Trophoblast cell (in vitro differentiated cells and primary cell): ENCODE results near the gene OLFM2.

ENCODE experiments used
- DNase-seq, 2 donors: peaks; one replicate each; pipeline ENCODE4 v3.0.0-alpha.2; 2016
- H2AFZ ChIP-seq: 2 replicates; pipeline ENCODE4 v1.6.1; 2013; ENCODE audit warnings: low read length, moderate library complexity, mild to moderate bottlenecking; ENCODE audit not compliant: insufficient read depth, poor library complexity
- H2AK5ac ChIP-seq: 2 replicates; pipeline ENCODE4 v1.6.1; 2013; ENCODE audit warnings: mild to moderate bottlenecking, low read length
- H2BK120ac ChIP-seq: 2 replicates; pipeline ENCODE4 v1.6.1; 2013; ENCODE audit warnings: low read length, mild to moderate bottlenecking, moderate library complexity; ENCODE audit not compliant: insufficient read depth, poor library complexity
- H2BK12ac ChIP-seq: 2 replicates; pipeline ENCODE4 v1.6.1; 2013; ENCODE audit warnings: mild to moderate bottlenecking, low read length, moderate library complexity
- H2BK5ac ChIP-seq: 2 replicates; pipeline ENCODE4 v1.6.1; 2013; ENCODE audit warnings: low read length, low read depth, moderate library complexity, mild to moderate bottlenecking; ENCODE audit not compliant: poor library complexity
- H3K14ac ChIP-seq: 2 replicates; pipeline ENCODE4 v1.6.1; 2013; ENCODE audit warnings: mild to moderate bottlenecking, low read length
- H3K18ac ChIP-seq: 2 replicates; pipeline ENCODE4 v1.6.1; 2013; ENCODE audit warnings: mild to moderate bottlenecking, low read length
- H3K23ac ChIP-seq: 2 replicates; pipeline ENCODE4 v1.6.1; 2013; ENCODE audit warnings: low read length
- H3K27ac ChIP-seq: 2 replicates; pipeline ENCODE4 v1.5.1; 2013; ENCODE audit warnings: low read depth, mild to moderate bottlenecking, inconsistent platforms, low read length, moderate library complexity
- H3K27me3 ChIP-seq: 2 replicates; pipeline ENCODE4 v1.6.1; 2013; ENCODE audit warnings: inconsistent platforms, mild to moderate bottlenecking, low read length, moderate library complexity; ENCODE audit not compliant: insufficient read depth
- H3K36me3 ChIP-seq, 2 experiments: 1 replicate in 1 of 2; 2 replicates in 1 of 2; pipeline ENCODE4 v1.6.1; 2013; ENCODE audit warnings: low read length in 2 of 2, mild to moderate bottlenecking in 2 of 2, moderate library complexity in 1 of 2; ENCODE audit not compliant: insufficient read depth in 2 of 2, control insufficient read depth in 1 of 2
- H3K4ac ChIP-seq: 2 replicates; pipeline ENCODE4 v1.6.1; 2013; ENCODE audit warnings: low read depth, mild to moderate bottlenecking, low read length, moderate library complexity
- H3K4me1 ChIP-seq, 2 experiments: 1 replicate in 1 of 2; 2 replicates in 1 of 2; pipeline ENCODE4 v1.6.1; 2013; ENCODE audit warnings: low read length in 2 of 2, mild to moderate bottlenecking in 2 of 2, moderate library complexity in 1 of 2; ENCODE audit not compliant: insufficient read depth in 2 of 2, control insufficient read depth in 1 of 2
- H3K4me2 ChIP-seq: 2 replicates; pipeline ENCODE4 v1.6.1; 2013; ENCODE audit warnings: inconsistent platforms, mild to moderate bottlenecking, low read length, moderate library complexity
- H3K4me3 ChIP-seq: 2 replicates; pipeline ENCODE4 v1.5.1; 2013; ENCODE audit warnings: mild to moderate bottlenecking, low read depth, low read length, inconsistent platforms
- H3K79me1 ChIP-seq: one replicate; pipeline ENCODE4 v1.6.1; 2013; ENCODE audit warnings: low read length
- H3K79me2 ChIP-seq: 2 replicates; pipeline ENCODE4 v1.6.1; 2013; ENCODE audit warnings: low read length, mild to moderate bottlenecking; ENCODE audit not compliant: control insufficient read depth, insufficient read depth, poor library complexity
- H3K9ac ChIP-seq: 2 replicates; pipeline ENCODE4 v1.6.1; 2013; ENCODE audit warnings: mild to moderate bottlenecking, low read length
- H3K9me3 ChIP-seq: 2 replicates; pipeline ENCODE4 v1.6.1; 2013; ENCODE audit warnings: low read depth, mild to moderate bottlenecking, control low read depth, inconsistent platforms, low read length; ENCODE audit not compliant: insufficient read depth
- H4K12ac ChIP-seq: 2 replicates; pipeline ENCODE4 v1.6.1; 2013; ENCODE audit warnings: low read depth, mild to moderate bottlenecking, low read length, moderate library complexity
- H4K8ac ChIP-seq: 2 replicates; pipeline ENCODE4 v1.6.1; 2013; ENCODE audit warnings: low read depth, mild to moderate bottlenecking, low read length, moderate library complexity
- H4K91ac ChIP-seq: one replicate; pipeline ENCODE4 v1.6.1; 2013; ENCODE audit warnings: low read depth, mild to moderate bottlenecking, low read length, moderate library complexity
- WGBS: extraction: QIAGEN DNeasy Blood & Tissue Kit; methylation state at CpG from one replicate; pipeline ENCODE4 v1.1.7; 2013; ENCODE audit warnings: missing lambda C conversion rate; ENCODE audit not compliant: insufficient read length, insufficient coverage; ENCODE audit errors: extremely low coverage; 5-methylcytosine and 5-hydroxymethylcytosine counted together

The OLFM2 gene

GRCh38 chr19:9860407-9860806 lies 75.9 kb downstream of the OLFM2 start:
- Histone ChIP-seq H3K14ac (no peak overlapping the region), H3K9me3 (no peaks in the 10 kb centered on the region), H3K4me2 (no peak overlapping the region), H2BK120ac (no peak overlapping the region), H2BK12ac (no peak overlapping the region), H3K79me1 (no peaks in the 10 kb centered on the region), H3K9ac (no peak overlapping the region), H4K8ac (no peak overlapping the region), H3K4me1 (peaks cover 3 to 4% of the 10 kb centered on the region in 2 experiments), H3K4me3 (no peak overlapping the region), H2BK5ac (no peak overlapping the region), H2AFZ (no peak overlapping the region), H3K27me3 (no peaks in the 10 kb centered on the region), H3K18ac (no peak overlapping the region), H3K4ac (no peak overlapping the region), H4K91ac (no peak overlapping the region), H3K36me3 (peaks cover 0 to 6% of the 10 kb centered on the region in 2 experiments), H3K79me2 (no peaks in the 10 kb centered on the region), H3K27ac (no peak overlapping the region), H3K23ac (no peak overlapping the region), H4K12ac (peak overlapping the region; percentile 32), H2AK5ac (no peak overlapping the region)
- WGBS = no CpG with 5 or more reads among the region's 8 CpGs
- no peak for DNase-seq

GRCh38 chr19:9858766-9859165 lies 77.5 kb downstream of the OLFM2 start:
- Histone ChIP-seq H2BK5ac (no peak overlapping the region), H3K79me1 (no peaks in the 10 kb centered on the region), H4K8ac (no peak overlapping the region), H3K9me3 (peaks cover 5% of the 10 kb centered on the region), H3K4me1 (peaks cover 3 to 4% of the 10 kb centered on the region in 2 experiments), H4K91ac (no peak overlapping the region), H4K12ac (no peak overlapping the region), H2BK120ac (no peak overlapping the region), H2AK5ac (no peak overlapping the region), H3K79me2 (no peaks in the 10 kb centered on the region), H3K23ac (no peak overlapping the region), H3K27ac (no peak overlapping the region), H3K9ac (no peak overlapping the region), H3K36me3 (peaks cover 0 to 11% of the 10 kb centered on the region in 2 experiments), H3K4me2 (no peak overlapping the region), H2AFZ (no peak overlapping the region), H3K14ac (no peak overlapping the region), H2BK12ac (no peak overlapping the region), H3K4me3 (no peak overlapping the region), H3K18ac (no peak overlapping the region), H3K27me3 (no peaks in the 10 kb centered on the region), H3K4ac (no peak overlapping the region)
- no peak for DNase-seq

- peaks cover 3 to 4% of the 10 kb centered on the region in 2 experiments for H3K4me1 ChIP-seq
Measured at GRCh38 chr19:9857920-9858746, 78.2 kb downstream of the OLFM2 start.

GRCh38 chr19:9857076-9857721 lies 79.1 kb downstream of the OLFM2 start:
- no peak overlapping the region for H3K9ac ChIP-seq
- no peak overlapping the region for H2AK5ac ChIP-seq
- no peak overlapping the region for H3K14ac ChIP-seq
- no peaks in the 10 kb centered on the region for H3K79me1 ChIP-seq
- peaks cover 0 to 11% of the 10 kb centered on the region in 2 experiments for H3K36me3 ChIP-seq
- peaks cover 5% of the 10 kb centered on the region for H3K9me3 ChIP-seq
- no peak for DNase-seq
- no peak overlapping the region for H3K4me3 ChIP-seq
- no peaks in the 10 kb centered on the region for H3K79me2 ChIP-seq
- no peak overlapping the region for H4K12ac ChIP-seq
- H2BK5ac ChIP-seq = no peak overlapping the region
- H3K4me1 ChIP-seq = peaks cover 3 to 6% of the 10 kb centered on the region in 2 experiments
- H2BK120ac ChIP-seq = no peak overlapping the region
- no peak overlapping the region for H3K27ac ChIP-seq
- no peak overlapping the region for H2BK12ac ChIP-seq
- H3K23ac ChIP-seq = no peak overlapping the region
- H3K27me3 ChIP-seq = no peaks in the 10 kb centered on the region
- no peak overlapping the region for H3K4ac ChIP-seq
- WGBS = no CpG with 5 or more reads among the region's 13 CpGs
- H2AFZ ChIP-seq = no peak overlapping the region
- no peak overlapping the region for H4K8ac ChIP-seq
- no peak overlapping the region for H3K4me2 ChIP-seq
- H4K91ac ChIP-seq = no peak overlapping the region
- H3K18ac ChIP-seq = no peak overlapping the region

More at GRCh38 chr19:9857920-9858746, 78.2 kb downstream of the OLFM2 start:
- no peak overlapping the region for H3K27ac ChIP-seq
- peaks cover 5% of the 10 kb centered on the region for H3K9me3 ChIP-seq
- no peaks in the 10 kb centered on the region for H3K27me3 ChIP-seq
- no peak overlapping the region for H3K23ac ChIP-seq
- H3K79me1 ChIP-seq = no peaks in the 10 kb centered on the region
- H3K18ac ChIP-seq = no peak overlapping the region
- H2BK120ac ChIP-seq = no peak overlapping the region
- peaks cover 0 to 11% of the 10 kb centered on the region in 2 experiments for H3K36me3 ChIP-seq
- H3K4me2 ChIP-seq = no peak overlapping the region
- no peak overlapping the region for H3K14ac ChIP-seq
- WGBS = no CpG with 5 or more reads among the region's 10 CpGs
- H2AFZ ChIP-seq = no peak overlapping the region
- no peaks in the 10 kb centered on the region for H3K79me2 ChIP-seq
- H2AK5ac ChIP-seq = no peak overlapping the region
- H2BK5ac ChIP-seq = no peak overlapping the region
- no peak overlapping the region for H3K4ac ChIP-seq
- DNase-seq = no peak
- H3K9ac ChIP-seq = no peak overlapping the region
- H4K8ac ChIP-seq = no peak overlapping the region
- H2BK12ac ChIP-seq = no peak overlapping the region
- no peak overlapping the region for H4K12ac ChIP-seq
- H4K91ac ChIP-seq = peak overlapping the region; percentile 30
- H3K4me3 ChIP-seq = no peak overlapping the region
